Measurements from ENCODE around the gene ELOF1. TPM values are rescaled to one million over a fixed set of nuclear protein-coding genes. Genes with fewer than 3 reads are reported as not detected.

The ELOF1 gene
- total and polyA plus RNA-seq, 2 donors (not counting 3 experiments of a cell fraction or from before 2014, with no cell fraction given): 49.9 to 80.2 TPM

DNA sequence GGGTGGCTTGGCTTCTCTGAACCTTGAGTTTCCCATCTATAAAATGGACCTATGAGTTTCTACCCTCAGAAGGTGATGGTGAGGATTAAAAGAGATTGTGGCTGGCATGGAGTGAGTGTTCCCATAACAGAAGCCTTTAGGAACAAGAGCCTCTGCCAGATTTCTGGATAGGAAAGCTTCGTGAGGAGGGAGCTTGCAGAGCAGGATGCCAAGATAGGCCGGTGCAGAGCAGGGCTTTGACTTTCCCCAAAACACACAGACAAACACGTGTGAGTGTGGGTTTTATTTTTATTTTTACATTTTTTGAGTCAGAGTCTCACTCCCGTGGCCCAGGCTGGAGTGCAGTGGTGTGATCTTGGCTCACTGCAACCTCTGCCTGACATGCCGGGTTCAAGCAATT is 24.1 kb downstream of the ELOF1 start:
- H3K27ac ChIP-seq (ENCODE audit: insufficient read depth, low read depth, low read length): no peak overlapping the region
- H2AFZ ChIP-seq (ENCODE audit: low read depth, low read length): no peak overlapping the region
- ChIA-PET POLR2A (no interaction called here), CTCF (interaction anchor here (1.2 kb wide), 1 partner anchor 24 kb away, joined by 4 read pairs; the partner anchor contains the start of gene ELOF1)
- FAIRE-seq (no peak), DNase-seq (ENCODE audit: low read depth, low spot score) (no peak)
- intact Hi-C loops (cut with micrococcal nuclease): loop anchor here (5.0 kb wide), 1 partner anchor 38 kb away; no protein-coding TSS in a partner anchor
- TF ChIP-seq POLR2AphosphoS5 (IDR thresholded peaks at IDR 0.05; ENCODE audit: insufficient read depth, low read depth, low read length) (no peak), POLR2A (IDR thresholded peaks at IDR 0.05; ENCODE audit: low read depth, low read length) (no peak), GATA2 (IDR thresholded peaks at IDR 0.05; ENCODE audit: insufficient read depth, insufficient read length, low read depth, low read length) (no peak)
- TF ChIP-seq, protein P1, sequence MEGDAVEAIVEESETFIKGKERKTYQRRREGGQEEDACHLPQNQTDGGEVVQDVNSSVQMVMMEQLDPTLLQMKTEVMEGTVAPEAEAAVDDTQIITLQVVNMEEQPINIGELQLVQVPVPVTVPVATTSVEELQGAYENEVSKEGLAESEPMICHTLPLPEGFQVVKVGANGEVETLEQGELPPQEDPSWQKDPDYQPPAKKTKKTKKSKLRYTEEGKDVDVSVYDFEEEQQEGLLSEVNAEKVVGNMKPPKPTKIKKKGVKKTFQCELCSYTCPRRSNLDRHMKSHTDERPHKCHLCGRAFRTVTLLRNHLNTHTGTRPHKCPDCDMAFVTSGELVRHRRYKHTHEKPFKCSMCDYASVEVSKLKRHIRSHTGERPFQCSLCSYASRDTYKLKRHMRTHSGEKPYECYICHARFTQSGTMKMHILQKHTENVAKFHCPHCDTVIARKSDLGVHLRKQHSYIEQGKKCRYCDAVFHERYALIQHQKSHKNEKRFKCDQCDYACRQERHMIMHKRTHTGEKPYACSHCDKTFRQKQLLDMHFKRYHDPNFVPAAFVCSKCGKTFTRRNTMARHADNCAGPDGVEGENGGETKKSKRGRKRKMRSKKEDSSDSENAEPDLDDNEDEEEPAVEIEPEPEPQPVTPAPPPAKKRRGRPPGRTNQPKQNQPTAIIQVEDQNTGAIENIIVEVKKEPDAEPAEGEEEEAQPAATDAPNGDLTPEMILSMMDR (IDR thresholded peaks at IDR 0.05; ENCODE audit: extremely low read depth in 1 of 2, insufficient read depth in 1 of 2, low read depth in 1 of 2, low read length in 2 of 2): no peak
- H3K4me2 ChIP-seq (ENCODE audit: insufficient read depth, low read length): no peak overlapping the region
- dilution Hi-C loops (cut with MboI; ENCODE audit: extremely low pct_ligation_motif_present, low sequenced_read_pairs): no loop called here
- H3K9ac ChIP-seq (replicated peaks; ENCODE audit: extremely low read depth, insufficient read depth, low read length): no peak overlapping the region
- peaks cover 9% of the 10 kb centered on the region for H3K4me1 ChIP-seq (ENCODE audit: control insufficient read depth, extremely low read depth, insufficient read depth, low read length)
- H3K4me3 ChIP-seq (replicated peaks in 1 of 3; ENCODE audit: insufficient read depth in 1 of 3, low read depth in 1 of 3, low read length in 3 of 3): no peak overlapping the region
- H3K36me3 ChIP-seq (ENCODE audit: control insufficient read depth in 2 of 2, extremely low read depth in 1 of 2, insufficient read depth in 2 of 2, low read length in 2 of 2): no peaks in the 10 kb centered on the region
- H3K9me1 ChIP-seq (replicated peaks; ENCODE audit: control insufficient read depth, extremely low read depth, insufficient read depth, low read length): no peaks in the 10 kb centered on the region
- BruUV-seq (replicated peaks): no TSS peak
- H4K20me1 ChIP-seq (replicated peaks; ENCODE audit: control insufficient read depth, extremely low read depth, insufficient read depth, low read length): no peaks in the 10 kb centered on the region
- H3K27me3 ChIP-seq (ENCODE audit: control insufficient read depth in 2 of 2, insufficient read depth in 2 of 2, low read length in 2 of 2): peaks cover 4 to 5% of the 10 kb centered on the region in 2 experiments
- H3K9me3 ChIP-seq (replicated peaks; ENCODE audit: control insufficient read depth, insufficient read depth, low read length): no peaks in the 10 kb centered on the region
- no peaks in the 10 kb centered on the region for H3K79me2 ChIP-seq (ENCODE audit: control insufficient read depth, insufficient read depth, low read length)

DNA sequence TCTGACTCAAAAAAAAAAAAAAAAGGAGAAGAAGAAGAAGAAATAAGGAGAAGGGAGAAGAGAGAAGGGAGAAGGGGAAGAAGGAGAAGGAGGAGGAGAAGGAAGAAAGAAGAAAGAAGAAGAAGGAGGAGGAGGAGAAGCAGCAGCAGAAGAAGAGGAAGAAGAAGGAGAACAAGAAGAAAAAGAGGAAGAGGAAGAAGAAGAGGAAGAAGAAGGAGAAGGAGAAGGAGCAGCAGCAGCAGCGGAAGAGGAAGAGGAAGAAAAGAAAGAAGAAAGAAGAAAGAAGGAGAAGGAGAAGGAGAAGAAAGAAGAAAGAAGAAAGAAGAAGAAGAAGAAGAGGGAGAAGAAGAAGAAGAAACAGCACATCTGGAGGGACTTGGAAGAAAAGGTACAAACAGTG is 24.5 kb downstream of the ELOF1 start:
- Histone ChIP-seq H3K9me3 (replicated peaks; ENCODE audit: control insufficient read depth, insufficient read depth, low read length) (no peaks in the 10 kb centered on the region), H4K20me1 (replicated peaks; ENCODE audit: control insufficient read depth, extremely low read depth, insufficient read depth, low read length) (no peaks in the 10 kb centered on the region), H3K4me2 (ENCODE audit: insufficient read depth, low read length) (no peak overlapping the region), H2AFZ (ENCODE audit: low read depth, low read length) (no peak overlapping the region), H3K9ac (replicated peaks; ENCODE audit: extremely low read depth, insufficient read depth, low read length) (no peak overlapping the region), H3K36me3 (ENCODE audit: control insufficient read depth in 2 of 2, extremely low read depth in 1 of 2, insufficient read depth in 2 of 2, low read length in 2 of 2) (no peaks in the 10 kb centered on the region), H3K27ac (ENCODE audit: insufficient read depth, low read depth, low read length) (no peak overlapping the region), H3K9me1 (replicated peaks; ENCODE audit: control insufficient read depth, extremely low read depth, insufficient read depth, low read length) (no peaks in the 10 kb centered on the region), H3K4me3 (replicated peaks in 1 of 3; ENCODE audit: insufficient read depth in 1 of 3, low read depth in 1 of 3, low read length in 3 of 3) (no peak overlapping the region), H3K27me3 (ENCODE audit: control insufficient read depth in 2 of 2, insufficient read depth in 2 of 2, low read length in 2 of 2) (peaks cover 4 to 5% of the 10 kb centered on the region in 2 experiments), H3K4me1 (ENCODE audit: control insufficient read depth, extremely low read depth, insufficient read depth, low read length) (peaks cover 9% of the 10 kb centered on the region), H3K79me2 (ENCODE audit: control insufficient read depth, insufficient read depth, low read length) (no peaks in the 10 kb centered on the region)
- no TSS peak for BruUV-seq (replicated peaks)
- ChIA-PET POLR2A (interaction anchor here (0.7 kb wide), 1 partner anchor 22 kb away, joined by 4 read pairs; no protein-coding TSS in a partner anchor), CTCF (no interaction called here)
- no peak for FAIRE-seq
- intact Hi-C loops (cut with micrococcal nuclease): no loop called here
- no peak for DNase-seq (ENCODE audit: low read depth, low spot score)
- TF ChIP-seq GATA2 (IDR thresholded peaks at IDR 0.05; ENCODE audit: insufficient read depth, insufficient read length, low read depth, low read length): no peak
- TF ChIP-seq, protein P2, sequence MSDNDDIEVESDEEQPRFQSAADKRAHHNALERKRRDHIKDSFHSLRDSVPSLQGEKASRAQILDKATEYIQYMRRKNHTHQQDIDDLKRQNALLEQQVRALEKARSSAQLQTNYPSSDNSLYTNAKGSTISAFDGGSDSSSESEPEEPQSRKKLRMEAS (IDR thresholded peaks at IDR 0.05; ENCODE audit: insufficient read depth, insufficient read length): no peak
- TF ChIP-seq, protein P1 (IDR thresholded peaks at IDR 0.05; ENCODE audit: extremely low read depth in 1 of 2, insufficient read depth in 1 of 2, low read depth in 1 of 2, low read length in 2 of 2): no peak
- no peak for TF ChIP-seq POLR2AphosphoS5 (IDR thresholded peaks at IDR 0.05; ENCODE audit: insufficient read depth, low read depth, low read length)
- TF ChIP-seq POLR2A (IDR thresholded peaks at IDR 0.05; ENCODE audit: low read depth, low read length): no peak
- TF ChIP-seq MYC (IDR thresholded peaks at IDR 0.05; ENCODE audit: low read depth, low read length): no peak
- no peak for TF ChIP-seq JUN (IDR thresholded peaks at IDR 0.05; ENCODE audit: borderline replicate concordance, insufficient read depth, insufficient read length, low read depth)
- no peak for TF ChIP-seq FOS (IDR thresholded peaks at IDR 0.05; ENCODE audit: borderline replicate concordance, insufficient read depth, low read length)
- dilution Hi-C loops (cut with MboI; ENCODE audit: extremely low pct_ligation_motif_present, low sequenced_read_pairs): no loop called here
